Cardiac muscle cell (in vitro differentiated cells and primary cell): ENCODE data around the gene PPP1R1B. TPM values are rescaled to one million over a fixed set of nuclear protein-coding genes. Genes with fewer than 3 reads are reported as not detected.

Experiments
- DNase-seq, 2 donors: peaks; one replicate each; pipeline versions ENCODE4 v3.0.0 to v3.0.0-alpha.2; 2010 to 2017; ENCODE audit warnings: low read depth in 1 of 2, low spot score in 1 of 2
- H3K27ac ChIP-seq: fragments of 200-600 bp; sonication (generic); 2 replicates; pipeline ENCODE4 v1.5.1; 2016
- H3K27me3 ChIP-seq: fragments of 200-600 bp; sonication (generic); 2 replicates; pipeline ENCODE4 v1.6.0; 2016; ENCODE audit warnings: control low read depth
- H3K36me3 ChIP-seq: fragments of 200-600 bp; sonication (generic); 2 replicates; pipeline ENCODE4 v1.5.1; 2016; ENCODE audit warnings: control low read depth
- H3K4me1 ChIP-seq: fragments of 200-600 bp; sonication (generic); 2 replicates; pipeline ENCODE4 v1.8.1; 2017; ENCODE audit warnings: low read depth, mild to moderate bottlenecking, mixed run types
- H3K4me3 ChIP-seq: fragments of 200-600 bp; sonication (generic); 2 replicates; pipeline ENCODE4 v1.5.1; 2016; ENCODE audit warnings: mild to moderate bottlenecking
- H3K9me3 ChIP-seq: fragments of 200-600 bp; sonication (generic); 2 replicates; pipeline ENCODE4 v1.5.1; 2017; ENCODE audit warnings: low read depth, mild to moderate bottlenecking, control low read depth
- CTCF ChIP-seq: IDR thresholded peaks from 2 replicates; pipeline ENCODE4 v1.5.1; 2012; ENCODE audit warnings: low read depth, mild to moderate bottlenecking, low read length
- polyA plus RNA-seq: library from polyadenylated mRNA; unstranded; fragments of >200 nt; fragmentation: Nextera tagmentation; extraction: Ambion mirVana; gene quantifications from 2 replicates; pipeline ENCODE4 v1.2.1, GENCODE V29; 2016
- total RNA-seq: library from RNA; depleted of rRNA; stranded (reverse); fragments of >200 nt; gene quantifications from 2 replicates; pipeline ENCODE4 v1.2.3, GENCODE V29; 2016

The PPP1R1B gene
- total and polyA plus RNA-seq, 2 experiments from 2014 or later: 7.6 to 17.7 TPM

- no peak overlapping the region for H3K27ac ChIP-seq
- no peaks in the 10 kb centered on the region for H3K36me3 ChIP-seq
- H3K4me3 ChIP-seq: no peak overlapping the region
- TF ChIP-seq CTCF: no peak
- no peaks in the 10 kb centered on the region for H3K9me3 ChIP-seq
- DNase-seq: no peak
- peaks cover 4% of the 10 kb centered on the region for H3K4me1 ChIP-seq
- H3K27me3 ChIP-seq: peaks cover 100% of the 10 kb centered on the region
These were observed 17.2 kb upstream of the PPP1R1B start for GRCh38 chr17:39609416-39610025.

GRCh38 chr17:39611401-39612112 lies 15.2 kb upstream of the PPP1R1B start:
- no peak for TF ChIP-seq CTCF
- Histone ChIP-seq H3K27me3 (peaks cover 100% of the 10 kb centered on the region), H3K4me3 (no peak overlapping the region), H3K9me3 (no peaks in the 10 kb centered on the region), H3K4me1 (no peaks in the 10 kb centered on the region), H3K36me3 (no peaks in the 10 kb centered on the region), H3K27ac (no peak overlapping the region)
- no peak for DNase-seq

- H3K27me3 ChIP-seq: peaks cover 100% of the 10 kb centered on the region
- no peak overlapping the region for H3K4me3 ChIP-seq
- H3K27ac ChIP-seq: no peak overlapping the region
- DNase-seq: no peak
- no peaks in the 10 kb centered on the region for H3K9me3 ChIP-seq
- H3K36me3 ChIP-seq: no peaks in the 10 kb centered on the region
- no peaks in the 10 kb centered on the region for H3K4me1 ChIP-seq
- TF ChIP-seq CTCF: no peak
These were observed 14.4 kb upstream of the PPP1R1B start for GRCh38 chr17:39612291-39612894.

GRCh38 chr17:39612935-39613464 lies 13.8 kb upstream of the PPP1R1B start:
- Histone ChIP-seq H3K27me3 (peaks cover 100% of the 10 kb centered on the region), H3K27ac (no peak overlapping the region), H3K4me1 (no peaks in the 10 kb centered on the region), H3K9me3 (no peaks in the 10 kb centered on the region), H3K4me3 (no peak overlapping the region), H3K36me3 (no peaks in the 10 kb centered on the region)
- TF ChIP-seq CTCF: no peak
- DNase-seq: no peak

- TF ChIP-seq CTCF: no peak
- no peak overlapping the region for H3K4me3 ChIP-seq
- no peak overlapping the region for H3K27ac ChIP-seq
- peaks cover 100% of the 10 kb centered on the region for H3K27me3 ChIP-seq
- no peaks in the 10 kb centered on the region for H3K9me3 ChIP-seq
- DNase-seq: no peak
- no peaks in the 10 kb centered on the region for H3K36me3 ChIP-seq
- H3K4me1 ChIP-seq: no peaks in the 10 kb centered on the region
These were observed 12.1 kb upstream of the PPP1R1B start for GRCh38 chr17:39614545-39615157.
